GM12878 (cell line): ENCODE measurements around the gene PLIN3. TPM values are rescaled to one million over a fixed set of nuclear protein-coding genes. Genes with fewer than 3 reads are reported as not detected.

Experiments used
- ATAC-seq: fragments of 200-7000 bp; cut with Tn5 transposase; 3 replicates; pipeline ENCODE4 v1.9.1; 2020; ENCODE audit warnings: mild to moderate bottlenecking, moderate library complexity
- BruUV-seq: library from RNA; stranded (reverse); fragments of 400-500 nt; replicated peaks from 2 replicates; lab custom pipeline; 2021; lab: Mats Ljungman, UMichigan
- CTCF ChIA-PET: fragments of 300-600 bp; sonication (Branson Sonifier 250); formaldehyde crosslinking; extraction: SDS; loops from one replicate; lab custom pipeline; 2021; ENCODE audit warnings: inconsistent platforms; lab: Yijun Ruan, JAX
- POLR2A ChIA-PET: fragments of 350-600 bp; formaldehyde crosslinking; extraction: SDS; loops from one replicate; lab custom pipeline; 2021; ENCODE audit warnings: inconsistent platforms; lab: Charles Lee
- RAD21 ChIA-PET: fragments of 300-600 bp; sonication (Branson Sonifier 250); formaldehyde crosslinking; loops from one replicate; lab custom pipeline; 2023; ENCODE audit warnings: antibody characterized with exemption; ENCODE audit not compliant: unreplicated experiment; lab: Charles Lee
- SMC1A ChIA-PET: fragments of 300-600 bp; sonication (Branson Sonifier 250); formaldehyde crosslinking; loops from one replicate; lab custom pipeline; 2023; ENCODE audit not compliant: unreplicated experiment, uncharacterized antibody; lab: Charles Lee
- DNase-seq: peaks from one replicate; pipeline ENCODE4 v3.0.0-alpha.2; 2011; ENCODE audit warnings: low read depth, low spot score
- FAIRE-seq: peaks from 3 replicates; lab custom pipeline; 2011; peaks lifted over from hg19 to GRCh38; lab: Jason Lieb, UNC
- H2AFZ ChIP-seq: 2 replicates; pipeline ENCODE4 v1.6.0; 2011; ENCODE audit warnings: low read depth, low read length, control low read depth; ENCODE audit not compliant: control insufficient read depth
- H3K27ac ChIP-seq: 2 replicates; pipeline ENCODE4 v1.5.1; 2011; ENCODE audit warnings: control low read depth; ENCODE audit not compliant: control insufficient read depth, insufficient read depth
- H3K27me3 ChIP-seq, 2 experiments: replicated peaks in 1 of 2; 2 replicates each; pipeline versions ENCODE4 v1.6.0 to v1.6.1; 2011; ENCODE audit warnings: low read length in 1 of 2; ENCODE audit not compliant: control insufficient read depth in 2 of 2, insufficient read depth in 2 of 2
- H3K36me3 ChIP-seq, 2 experiments: 2 replicates each; pipeline ENCODE4 v1.5.1; 2011; ENCODE audit warnings: low read length in 1 of 2; ENCODE audit not compliant: control insufficient read depth in 2 of 2, insufficient read depth in 2 of 2
- H3K4me1 ChIP-seq: 2 replicates; pipeline ENCODE4 v1.6.1; 2011; ENCODE audit warnings: mild to moderate bottlenecking, low read length, moderate library complexity, mixed read lengths; ENCODE audit not compliant: control insufficient read depth, insufficient read depth
- H3K4me2 ChIP-seq: 2 replicates; pipeline ENCODE4 v1.6.0; 2011; ENCODE audit warnings: control low read depth; ENCODE audit not compliant: control insufficient read depth, insufficient read depth
- H3K4me3 ChIP-seq: fragments of 200-600 bp; sonication (generic); 2 replicates; pipeline ENCODE4 v1.5.1; 2016
- H3K79me2 ChIP-seq: 2 replicates; pipeline ENCODE4 v1.6.0; 2011; ENCODE audit warnings: low read length; ENCODE audit not compliant: control insufficient read depth, insufficient read depth
- H3K9ac ChIP-seq: 2 replicates; pipeline ENCODE4 v1.8.0; 2011; ENCODE audit warnings: low read length, control low read depth, mixed read lengths; ENCODE audit not compliant: control insufficient read depth, insufficient read depth
- H3K9me3 ChIP-seq: replicated peaks from 3 replicates; pipeline ENCODE4 v1.5.1; 2011; ENCODE audit warnings: mild to moderate bottlenecking, low read length; ENCODE audit not compliant: control insufficient read depth, insufficient read depth
- H4K20me1 ChIP-seq: 2 replicates; pipeline ENCODE4 v1.6.0; 2011; ENCODE audit not compliant: control insufficient read depth, insufficient read depth
- CHD1 ChIP-seq: IDR thresholded peaks from 2 replicates; pipeline ENCODE4 v1.6.1; 2012; ENCODE audit warnings: low read depth, low read length, improper control_type of control experiment
- EP300 ChIP-seq, 2 experiments: fragments of 150-350 bp in 1 of 2; IDR thresholded peaks; 2 replicates each; pipeline ENCODE4 v1.6.1; 2011 to 2012; ENCODE audit warnings: low read depth in 2 of 2, low read length in 2 of 2, borderline replicate concordance in 1 of 2, improper control_type of control experiment in 1 of 2, inconsistent platforms in 1 of 2; ENCODE audit not compliant: control insufficient read depth in 1 of 2
- FOS ChIP-seq: IDR thresholded peaks from 3 replicates; pipeline ENCODE4 v1.6.1; 2011; ENCODE audit warnings: borderline replicate concordance; ENCODE audit not compliant: insufficient read length; ENCODE audit errors: extremely low read depth
- FOXM1 ChIP-seq: IDR thresholded peaks from 2 replicates; pipeline ENCODE4 v1.6.1; 2012; ENCODE audit warnings: low read depth, mild to moderate bottlenecking, inconsistent platforms, low read length, moderate library complexity
- IKZF2 ChIP-seq, 2 experiments: fragments of 450-650 bp; IDR thresholded peaks; 2 replicates each; pipeline ENCODE4 v1.6.1; 2017; ENCODE audit warnings: mild to moderate bottlenecking in 2 of 2, moderate library complexity in 2 of 2
- KAT2A ChIP-seq: conservative IDR thresholded peaks from 2 replicates; pipeline ENCODE4 v1.6.1; 2011; ENCODE audit warnings: low read depth, low read length; ENCODE audit not compliant: control insufficient read depth
- MEF2A ChIP-seq: IDR thresholded peaks from 2 replicates; pipeline ENCODE4 v1.6.1; 2011; ENCODE audit warnings: low read depth, mild to moderate bottlenecking, low read length, moderate library complexity; ENCODE audit not compliant: insufficient read depth
- MTA2 ChIP-seq: fragments of 450-650 bp; IDR thresholded peaks from 2 replicates; pipeline ENCODE4 v1.6.1; 2016; ENCODE audit warnings: low read depth, mild to moderate bottlenecking, moderate library complexity
- NFXL1 ChIP-seq: fragments of 450-650 bp; IDR thresholded peaks from 2 replicates; pipeline ENCODE4 v1.6.1; 2017; ENCODE audit warnings: antibody characterized with exemption, mild to moderate bottlenecking, borderline replicate concordance
- PAX5 ChIP-seq: IDR thresholded peaks from 2 replicates; pipeline ENCODE4 v1.6.1; 2011; ENCODE audit warnings: low read depth, low read length, borderline replicate concordance
- POLR2AphosphoS5 ChIP-seq: IDR thresholded peaks from 2 replicates; pipeline ENCODE4 v1.6.1; 2011; ENCODE audit warnings: mild to moderate bottlenecking, low read length, inconsistent platforms
- RB1 ChIP-seq: fragments of 450-650 bp; formaldehyde crosslinking; IDR thresholded peaks from 2 replicates; pipeline ENCODE4 v1.6.1; 2017; ENCODE audit warnings: mild to moderate bottlenecking, borderline replicate concordance
- RCOR1 ChIP-seq: conservative IDR thresholded peaks from 2 replicates; pipeline ENCODE4 v1.6.1; 2012; ENCODE audit warnings: low read depth, low read length, improper control_type of control experiment
- SMAD5 ChIP-seq: IDR thresholded peaks from 2 replicates; pipeline ENCODE4 v1.6.1; 2016; ENCODE audit warnings: antibody characterized with exemption, low read depth
- SMARCA5 ChIP-seq: fragments of 450-650 bp; IDR thresholded peaks from 2 replicates; pipeline ENCODE4 v1.6.1; 2017; ENCODE audit warnings: mild to moderate bottlenecking
- SP1 ChIP-seq: IDR thresholded peaks from one replicate; pipeline ENCODE4 v1.6.1; 2011; ENCODE audit warnings: low read depth, low read length
- TCF3 ChIP-seq: IDR thresholded peaks from 2 replicates; pipeline ENCODE4 v1.6.1; 2012; ENCODE audit warnings: low read depth, mild to moderate bottlenecking, low read length, borderline replicate concordance; ENCODE audit not compliant: insufficient read depth
- WRNIP1 ChIP-seq: IDR thresholded peaks from 2 replicates; pipeline ENCODE4 v1.6.1; 2011; ENCODE audit warnings: low read depth, low read length, improper control_type of control experiment, borderline replicate concordance
- ZBED1 ChIP-seq: IDR thresholded peaks from 2 replicates; pipeline ENCODE4 v1.6.1; 2016; ENCODE audit warnings: borderline replicate concordance
- ZSCAN29 ChIP-seq: fragments of 450-650 bp; IDR thresholded peaks from 2 replicates; pipeline ENCODE4 v1.6.1; 2017; ENCODE audit warnings: mild to moderate bottlenecking, moderate library complexity
- WGBS: methylation state at CpG from one replicate; pipeline ENCODE4 v1.1.6; 2016; ENCODE audit warnings: low lambda C conversion rate; ENCODE audit not compliant: insufficient replicate concordance, insufficient coverage; ENCODE audit errors: missing lambda C conversion rate; 5-methylcytosine and 5-hydroxymethylcytosine counted together
- in situ Hi-C: fragments of 300-500 bp; cut with MboI; formaldehyde crosslinking; loops from 9 replicates; pipeline ENCODE4 v1.14.3; 2018; ENCODE audit warnings: mixed read lengths
- intact Hi-C: fragments of 100-400 bp; cut with micrococcal nuclease; formaldehyde crosslinking; loops from one replicate; pipeline ENCODE4 v1.14.2; 2022; ENCODE audit not compliant: unreplicated experiment
- polyA plus RNA-seq, 11 experiments: library from polyadenylated mRNA; depleted of rRNA in 4 of 11; unstranded in 6 of 11; stranded (reverse) in 5 of 11; fragments of >200 nt; fragmentation: Nextera tagmentation in 4 of 11; fragmentation: Illumina TruSeq in 1 of 11; extraction: Ambion mirVana in 4 of 11; extraction: Trizol in 1 of 11; gene quantifications; 1 replicate in 1 of 11; 2 replicates in 10 of 11; pipeline versions ENCODE4 v1.2.1 to v1.2.3, GENCODE V29; 2011 to 2016; ENCODE audit warnings: inconsistent platforms in 2 of 11, missing spikeins in 2 of 11, low read depth in 1 of 11
- total RNA-seq, 4 experiments: library from RNA; depleted of rRNA in 3 of 4; stranded (reverse); fragments of >200 nt in 3 of 4; fragmentation: Illumina TruSeq in 1 of 4; extraction: Trizol in 1 of 4; gene quantifications; 2 replicates each; pipeline versions ENCODE4 v1.2.1 to v1.2.3, GENCODE V29; 2013 to 2021
- TF ChIP-seq, protein P1 (sequence below): fragments of 450-650 bp; conservative IDR thresholded peaks from 2 replicates; pipeline ENCODE4 v1.6.1; 2017; ENCODE audit warnings: mild to moderate bottlenecking, moderate library complexity

The PLIN3 gene
- total and polyA plus RNA-seq, 10 of the 15 experiments (the other 5 are each of a cell fraction or from before 2014, with no cell fraction given), result 7.7 to 71.4 (median 66.8) TPM

DNA sequence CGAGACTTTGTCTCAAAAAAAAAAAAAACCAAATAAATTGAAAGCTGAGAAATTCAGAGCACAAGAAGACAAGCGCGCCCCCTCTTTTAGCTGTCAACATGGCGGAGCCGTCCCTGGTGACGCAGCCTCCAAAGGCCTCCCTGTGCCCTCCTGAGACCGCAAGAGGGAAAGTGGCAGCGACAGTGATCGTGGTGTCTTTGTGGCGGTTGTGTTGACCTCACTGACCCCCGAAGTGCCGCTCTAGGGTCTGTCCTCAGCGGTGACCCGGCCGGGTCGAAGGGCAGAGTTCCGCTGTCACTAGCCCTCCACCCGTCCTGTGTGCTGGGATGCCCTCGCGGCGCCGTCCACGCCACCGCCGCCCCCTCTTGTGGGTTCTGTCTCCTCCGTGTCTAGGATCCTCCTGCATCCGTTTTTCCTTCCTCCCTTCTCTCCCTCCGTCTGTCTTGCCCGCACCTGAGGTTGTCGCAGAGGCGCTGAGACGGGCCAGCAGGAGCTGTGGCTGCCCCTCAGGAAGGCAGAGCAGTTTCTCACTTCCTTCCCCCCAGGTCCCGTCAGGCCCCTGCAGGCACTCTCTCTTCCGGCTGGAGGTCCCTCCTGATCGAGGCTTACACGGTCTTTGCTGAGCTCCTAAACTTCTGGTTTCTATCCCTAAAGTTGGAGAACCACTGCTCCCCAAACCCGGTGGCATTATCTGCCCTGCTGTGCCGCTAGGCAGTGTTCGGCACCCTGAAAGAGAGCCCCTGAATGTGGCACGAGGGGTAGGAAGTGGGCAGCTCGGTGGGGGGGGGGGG, 49.0 kb upstream of the PLIN3 start (continued):
- TF ChIP-seq KAT2A, result no peak
- TF ChIP-seq WRNIP1, result no peak
- TF ChIP-seq RB1, result no peak
- TF ChIP-seq MEF2A, result no peak
- no peak for TF ChIP-seq SMAD5
- TF ChIP-seq TCF3, result no peak
- TF ChIP-seq RCOR1, result no peak
- peak; percentile 18 to 25; a peak in 2 of 4 replicates for TF ChIP-seq IKZF2 (IDR thresholded peaks at IDR 0.05)
- 0 out of 2 replicates have a peak, but pooled peaks have one; percentile 50 for TF ChIP-seq POLR2AphosphoS5
- no peak for TF ChIP-seq CHD1
- no peak for TF ChIP-seq SMARCA5

DNA sequence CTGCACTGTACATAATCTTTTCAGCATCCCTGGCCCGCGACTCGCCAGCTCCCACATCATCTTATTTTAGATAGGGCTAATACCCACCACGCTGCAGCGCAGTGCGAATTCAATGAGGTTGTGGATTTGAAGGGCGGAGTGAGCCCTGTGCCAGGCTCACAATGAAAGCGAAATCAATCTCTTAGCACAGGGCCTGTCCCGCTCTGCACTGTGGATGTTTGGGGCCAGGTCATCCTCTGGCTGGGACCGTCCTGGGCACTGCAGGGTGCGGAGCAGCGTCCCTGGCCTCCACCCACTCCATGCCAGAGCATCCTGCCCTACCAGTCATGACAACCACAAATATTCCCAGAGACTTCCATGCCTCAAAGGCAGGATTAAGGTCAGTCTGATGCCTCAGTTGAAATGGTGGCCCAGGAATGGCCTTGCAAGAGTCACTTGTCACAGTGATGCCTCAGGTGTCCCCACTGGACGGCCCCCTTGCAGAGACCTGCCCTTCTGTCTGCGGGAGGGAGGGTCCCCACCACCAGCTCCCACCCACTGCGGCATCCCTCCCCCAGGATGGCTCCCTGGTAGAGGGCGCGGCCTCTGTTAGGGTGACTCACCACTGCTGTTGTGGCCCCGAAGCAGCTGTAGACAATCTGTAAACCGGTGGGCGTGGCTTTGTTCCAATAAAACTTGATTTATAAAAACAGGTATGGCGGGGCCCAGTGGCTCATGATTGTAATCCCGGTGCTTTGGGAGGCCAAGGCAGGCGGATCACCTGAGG, 47.5 kb upstream of the PLIN3 start:
- H3K36me3 ChIP-seq, result peaks cover 3 to 13% of the 10 kb centered on the region in 2 experiments
- H3K9ac ChIP-seq, result no peak overlapping the region
- WGBS, result 78% methylated on average over 23 of the region's 23 CpGs
- in situ Hi-C loops, result loop anchor here (5.0 kb wide), 2 partner anchors 43 to 108 kb away; no protein-coding TSS in a partner anchor
- DNase-seq (no peak), ATAC-seq (peak; percentile 39), FAIRE-seq (no peak)
- peaks cover 44% of the 10 kb centered on the region for H3K4me1 ChIP-seq
- BruUV-seq, result no TSS peak
- no peaks in the 10 kb centered on the region for H3K9me3 ChIP-seq
- H3K4me2 ChIP-seq, result peak overlapping the region; percentile 96
- ChIA-PET POLR2A (interaction anchor here (1.0 to 1.6 kb wide), 2 partner anchors 43 to 54 kb away, joined by 3 to 5 read pairs; partner anchors contain the start of gene KDM4B), RAD21 (interaction anchor here (0.6 to 5.4 kb wide), 3 partner anchors 40 to 104 kb away, joined by 3 to 176 read pairs (median 79); partner anchors contain the start of gene PLIN3), CTCF (interaction anchor here (0.8 to 4.8 kb wide), 8 partner anchors 9 to 116 kb away, joined by 3 to 310 read pairs (median 20); partner anchors contain the start of gene PLIN3), SMC1A (interaction anchor here (2.2 to 4.0 kb wide), 3 partner anchors 43 to 106 kb away, joined by 5 to 94 read pairs (median 12); no protein-coding TSS in a partner anchor)
- peaks cover 72% of the 10 kb centered on the region for H3K79me2 ChIP-seq
- peak overlapping the region; percentile 60 for H3K4me3 ChIP-seq
- H2AFZ ChIP-seq, result no peak overlapping the region
- H4K20me1 ChIP-seq, result no peaks in the 10 kb centered on the region
- intact Hi-C loops, result loop anchor here (5.0 kb wide), 1 partner anchor 193 kb away; the partner anchor contains the start of gene DPP9
- H3K27ac ChIP-seq, result no peak overlapping the region
- H3K27me3 ChIP-seq, result no peaks in the 10 kb centered on the region
- TF ChIP-seq PAX5 (no peak), ZBED1 (no peak), FOXM1 (no peak), EP300 (IDR thresholded peaks at IDR 0.05; ENCODE audit: borderline replicate concordance in 1 of 2, control insufficient read depth in 1 of 2, low read depth in 2 of 2, low read length in 2 of 2) (no peak), ZSCAN29 (no peak), IKZF2 (IDR thresholded peaks at IDR 0.05) (no peak), FOS (no peak), SP1 (no peak), NFXL1 (no peak), MTA2 (no peak)
- TF ChIP-seq, protein P1, sequence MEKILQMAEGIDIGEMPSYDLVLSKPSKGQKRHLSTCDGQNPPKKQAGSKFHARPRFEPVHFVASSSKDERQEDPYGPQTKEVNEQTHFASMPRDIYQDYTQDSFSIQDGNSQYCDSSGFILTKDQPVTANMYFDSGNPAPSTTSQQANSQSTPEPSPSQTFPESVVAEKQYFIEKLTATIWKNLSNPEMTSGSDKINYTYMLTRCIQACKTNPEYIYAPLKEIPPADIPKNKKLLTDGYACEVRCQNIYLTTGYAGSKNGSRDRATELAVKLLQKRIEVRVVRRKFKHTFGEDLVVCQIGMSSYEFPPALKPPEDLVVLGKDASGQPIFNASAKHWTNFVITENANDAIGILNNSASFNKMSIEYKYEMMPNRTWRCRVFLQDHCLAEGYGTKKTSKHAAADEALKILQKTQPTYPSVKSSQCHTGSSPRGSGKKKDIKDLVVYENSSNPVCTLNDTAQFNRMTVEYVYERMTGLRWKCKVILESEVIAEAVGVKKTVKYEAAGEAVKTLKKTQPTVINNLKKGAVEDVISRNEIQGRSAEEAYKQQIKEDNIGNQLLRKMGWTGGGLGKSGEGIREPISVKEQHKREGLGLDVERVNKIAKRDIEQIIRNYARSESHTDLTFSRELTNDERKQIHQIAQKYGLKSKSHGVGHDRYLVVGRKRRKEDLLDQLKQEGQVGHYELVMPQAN, result no peak
